GM12865 (cell line): Measurements from ENCODE around the gene SHCBP1L.

Experiments used
- DNase-seq: peaks from one replicate; pipeline ENCODE4 v3.0.0; 2010; ENCODE audit warnings: low read depth
- H3K4me3 ChIP-seq: 2 replicates; pipeline ENCODE4 v1.5.1; 2011; ENCODE audit warnings: mild to moderate bottlenecking, low read depth, low read length, control low read depth
- CTCF ChIP-seq: IDR thresholded peaks from 2 replicates; pipeline ENCODE4 v1.5.1; 2011; ENCODE audit warnings: low read length, control low read depth, low read depth, inconsistent platforms; ENCODE audit not compliant: insufficient read depth; ENCODE audit errors: missing control alignments

Gene SHCBP1L

GRCh38 chr1:182884872-182885271 lies 68.1 kb downstream of the SHCBP1L start:
- no peak overlapping the region for H3K4me3 ChIP-seq
- DNase-seq: no peak
- no peak for TF ChIP-seq CTCF

- H3K4me3 ChIP-seq: no peak overlapping the region
- TF ChIP-seq CTCF: no peak
Observed at GRCh38 chr1:182877842-182878241, 75.1 kb downstream of the SHCBP1L start.

GRCh38 chr1:182877331-182877730 lies 75.6 kb downstream of the SHCBP1L start:
- no peak for DNase-seq
- TF ChIP-seq CTCF: no peak
- no peak overlapping the region for H3K4me3 ChIP-seq

More at GRCh38 chr1:182877842-182878241, 75.1 kb downstream of the SHCBP1L start:
- no peak for DNase-seq

GRCh38 chr1:182875889-182876288 lies 77.1 kb downstream of the SHCBP1L start:
- no peak for DNase-seq
- TF ChIP-seq CTCF: no peak
- no peak overlapping the region for H3K4me3 ChIP-seq

- no peak for DNase-seq
- no peak for TF ChIP-seq CTCF
- no peak overlapping the region for H3K4me3 ChIP-seq
Observed at GRCh38 chr1:182872881-182873280, 80.1 kb downstream of the SHCBP1L start.

- TF ChIP-seq CTCF: no peak
- H3K4me3 ChIP-seq: no peak overlapping the region
- no peak for DNase-seq
Observed at GRCh38 chr1:182869241-182869666, 83.7 kb downstream of the SHCBP1L start.

GRCh38 chr1:182867861-182868260 lies 85.1 kb downstream of the SHCBP1L start:
- H3K4me3 ChIP-seq: no peak overlapping the region

More at GRCh38 chr1:182867861-182868260, 85.1 kb downstream of the SHCBP1L start:
- no peak for DNase-seq
- TF ChIP-seq CTCF: no peak
